Stimulated activated CD4-positive, alpha-beta T cell treated with anti-CD3 and anti-CD28 coated beads, Interleukin-1b, Interleukin-23, amount 100 ng/mL, for 24 hours (primary cell): ENCODE data around the gene NDUFS6.

Experiments
- DNase-seq, 4 experiments: peaks; one replicate each; pipeline ENCODE4 v3.0.0-alpha.2; 2020; ENCODE audit warnings: low read depth in 4 of 4, low spot score in 1 of 4

NDUFS6 gene

GRCh38 chr5:1847611-1848010 lies 46.4 kb downstream of the NDUFS6 start:
- no peak for DNase-seq

- no peak for DNase-seq
Measured at GRCh38 chr5:1850324-1851154, 49.3 kb downstream of the NDUFS6 start.

GRCh38 chr5:1851290-1851934 lies 50.2 kb downstream of the NDUFS6 start:
- DNase-seq = no peak

GRCh38 chr5:1852324-1852947 lies 51.2 kb downstream of the NDUFS6 start:
- DNase-seq = no peak

- no peak for DNase-seq
Measured at GRCh38 chr5:1853531-1853930, 52.3 kb downstream of the NDUFS6 start.

GRCh38 chr5:1855075-1855474 lies 53.9 kb downstream of the NDUFS6 start:
- DNase-seq = no peak

- DNase-seq = no peak
Measured at GRCh38 chr5:1855596-1855995, 54.4 kb downstream of the NDUFS6 start.

- DNase-seq = no peak
Measured at GRCh38 chr5:1856596-1857255, 55.5 kb downstream of the NDUFS6 start.

- DNase-seq = no peak
Measured at GRCh38 chr5:1857256-1857600, 56.0 kb downstream of the NDUFS6 start.

GRCh38 chr5:1858436-1858835 lies 57.2 kb downstream of the NDUFS6 start:
- no peak for DNase-seq

- DNase-seq = no peak
Measured at GRCh38 chr5:1859099-1859498, 57.9 kb downstream of the NDUFS6 start.

GRCh38 chr5:1860021-1860610 lies 58.9 kb downstream of the NDUFS6 start:
- DNase-seq = no peak

GRCh38 chr5:1860949-1861348 lies 59.7 kb downstream of the NDUFS6 start:
- DNase-seq = no peak

GRCh38 chr5:1864896-1865440 lies 63.8 kb downstream of the NDUFS6 start:
- DNase-seq = no peak

GRCh38 chr5:1865486-1865885 lies 64.3 kb downstream of the NDUFS6 start:
- no peak for DNase-seq
